Osteocyte (in vitro differentiated cells): Measurements from ENCODE around the gene CHP1. TPM values are rescaled to one million over a fixed set of nuclear protein-coding genes. Genes with fewer than 3 reads are reported as not detected.
"Not testable (repeated sequence)": the region's sequence is repeated elsewhere in the genome, so short reads cannot be mapped to it uniquely, and the experiment has no call there.

Experiments used
- DNase-seq: peaks from one replicate; pipeline ENCODE4 v3.0.0; 2021; ENCODE audit warnings: mixed read lengths; ENCODE audit not compliant: unreplicated experiment; ENCODE audit errors: extremely low spot score
- H3K27ac Mint-ChIP-seq: one replicate; pipeline ENCODE4 v1.8.0; 2021; ENCODE audit warnings: mild to moderate bottlenecking, mixed read lengths; ENCODE audit not compliant: unreplicated experiment
- H3K27me3 Mint-ChIP-seq: one replicate; pipeline ENCODE4 v1.8.0; 2021; ENCODE audit warnings: mixed read lengths; ENCODE audit not compliant: unreplicated experiment
- H3K36me3 Mint-ChIP-seq: one replicate; pipeline ENCODE4 v1.8.0; 2021; ENCODE audit warnings: mixed read lengths; ENCODE audit not compliant: unreplicated experiment
- H3K4me1 Mint-ChIP-seq: one replicate; pipeline ENCODE4 v1.8.0; 2021; ENCODE audit warnings: mixed read lengths; ENCODE audit not compliant: unreplicated experiment
- H3K4me3 Mint-ChIP-seq: one replicate; pipeline ENCODE4 v1.8.0; 2021; ENCODE audit warnings: mild to moderate bottlenecking, moderate library complexity, mixed read lengths; ENCODE audit not compliant: unreplicated experiment
- H3K9me3 Mint-ChIP-seq: one replicate; pipeline ENCODE4 v1.8.0; 2021; ENCODE audit warnings: mixed read lengths; ENCODE audit not compliant: unreplicated experiment
- CTCF ChIP-seq: fragments of 200-600 bp; sonication (generic); IDR thresholded peaks from 2 replicates; pipeline ENCODE4 v1.5.0; 2021; ENCODE audit warnings: antibody characterized with exemption, mild to moderate bottlenecking, moderate library complexity
- total RNA-seq: library from RNA; stranded (reverse); gene quantifications from 2 replicates; pipeline ENCODE4 v1.2.1, GENCODE V29; 2021

Gene CHP1
- total RNA-seq, 1 donor from 2014 or later: 87.7 TPM

- Mint-ChIP-seq H3K27me3 (no peaks in the 10 kb centered on the region), H3K27ac (no peak overlapping the region), H3K36me3 (peaks cover 14% of the 10 kb centered on the region), H3K4me3 (no peak overlapping the region), H3K4me1 (peaks cover 2% of the 10 kb centered on the region), H3K9me3 (no peaks in the 10 kb centered on the region)
- TF ChIP-seq CTCF: no peak
- DNase-seq: no peak
Observed at GRCh38 chr15:41291065-41291631, 60.1 kb downstream of the CHP1 start.

- Mint-ChIP-seq H3K27ac (no peak overlapping the region), H3K4me3 (no peak overlapping the region), H3K4me1 (no peaks in the 10 kb centered on the region), H3K36me3 (peaks cover 6% of the 10 kb centered on the region), H3K9me3 (no peaks in the 10 kb centered on the region), H3K27me3 (no peaks in the 10 kb centered on the region)
- no peak for DNase-seq
- TF ChIP-seq CTCF: no peak
Observed at GRCh38 chr15:41292521-41292920, 61.5 kb downstream of the CHP1 start.

GRCh38 chr15:41301139-41301538, 70.1 kb downstream of the CHP1 start:
- not testable (repeated sequence) for H3K4me3 Mint-ChIP-seq, H3K27ac Mint-ChIP-seq

DNA sequence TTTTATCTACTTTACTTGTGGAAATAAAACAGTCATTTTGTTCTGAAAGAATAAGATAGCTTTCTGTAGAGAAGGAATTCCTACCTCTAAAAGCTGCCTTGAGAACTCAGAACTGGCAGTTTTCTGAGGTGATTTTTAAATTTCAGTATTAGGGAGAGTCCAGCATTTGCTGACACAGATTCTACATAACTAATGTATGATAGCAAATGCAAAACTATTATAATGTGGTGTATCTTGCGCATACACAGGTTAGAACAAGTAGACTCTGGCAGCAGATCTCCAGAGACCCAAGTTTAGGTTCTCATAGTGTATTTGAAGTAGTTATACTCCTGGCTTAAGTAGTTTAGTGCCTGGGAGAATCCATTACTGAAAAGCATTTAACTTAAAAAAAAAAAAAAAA, 70.5 kb downstream of the CHP1 start:
- no peak overlapping the region for H3K4me3 Mint-ChIP-seq
- DNase-seq: no peak
- H3K4me1 Mint-ChIP-seq: no peaks in the 10 kb centered on the region
- peaks cover 19% of the 10 kb centered on the region for H3K36me3 Mint-ChIP-seq
- H3K27me3 Mint-ChIP-seq: no peaks in the 10 kb centered on the region
- H3K27ac Mint-ChIP-seq: no peak overlapping the region
- TF ChIP-seq CTCF: no peak
- no peaks in the 10 kb centered on the region for H3K9me3 Mint-ChIP-seq

More at GRCh38 chr15:41301139-41301538, 70.1 kb downstream of the CHP1 start:
- not testable (repeated sequence) for H3K9me3 Mint-ChIP-seq, H3K27me3 Mint-ChIP-seq, DNase-seq, H3K4me1 Mint-ChIP-seq
- H3K36me3 Mint-ChIP-seq: peaks cover 17% of the 10 kb centered on the region

DNA sequence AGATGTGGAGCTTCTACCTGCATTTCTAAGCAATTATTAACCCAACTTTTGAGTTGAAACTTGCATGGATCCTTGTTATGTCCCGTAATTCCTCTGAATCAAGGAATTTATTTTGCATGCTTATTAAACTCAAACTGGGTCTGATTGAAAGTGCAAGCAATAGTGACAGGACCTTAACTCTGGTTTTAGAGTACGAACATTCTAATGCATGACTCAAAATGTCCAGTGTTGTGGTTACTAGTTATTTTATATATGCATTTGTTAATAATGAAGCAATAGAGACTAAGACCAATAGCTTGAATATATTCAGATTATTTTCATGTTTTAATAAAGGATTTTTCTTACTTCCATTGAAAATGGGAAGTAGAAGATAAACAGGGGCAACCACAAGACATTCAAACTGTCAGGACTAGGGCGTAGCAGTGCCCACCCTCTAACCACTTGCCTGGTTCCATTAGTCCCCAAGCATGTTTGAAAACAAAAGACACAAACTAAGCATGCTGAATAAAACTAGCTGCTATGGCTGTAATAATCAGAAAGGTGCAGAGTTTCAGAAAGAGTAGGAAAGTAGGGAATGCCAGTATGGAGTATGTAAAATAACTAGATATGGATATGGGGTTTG, 73.2 kb downstream of the CHP1 start:
- DNase-seq: no peak
- Mint-ChIP-seq H3K4me1 (no peaks in the 10 kb centered on the region), H3K36me3 (peaks cover 14% of the 10 kb centered on the region), H3K27ac (no peak overlapping the region), H3K27me3 (no peaks in the 10 kb centered on the region), H3K4me3 (no peak overlapping the region), H3K9me3 (no peaks in the 10 kb centered on the region)
- TF ChIP-seq CTCF: no peak
